SH-SY5Y (cell line): ENCODE measurements around the gene CEP290.

Source experiments
- GATA2 ChIP-seq: IDR thresholded peaks from 2 replicates; pipeline ENCODE4 v1.6.1; 2011; ENCODE audit warnings: mild to moderate bottlenecking, low read depth, low read length
- GATA3 ChIP-seq: IDR thresholded peaks from 2 replicates; pipeline ENCODE4 v1.6.1; 2011; ENCODE audit warnings: low read depth, mild to moderate bottlenecking, low read length, moderate library complexity

DNA sequence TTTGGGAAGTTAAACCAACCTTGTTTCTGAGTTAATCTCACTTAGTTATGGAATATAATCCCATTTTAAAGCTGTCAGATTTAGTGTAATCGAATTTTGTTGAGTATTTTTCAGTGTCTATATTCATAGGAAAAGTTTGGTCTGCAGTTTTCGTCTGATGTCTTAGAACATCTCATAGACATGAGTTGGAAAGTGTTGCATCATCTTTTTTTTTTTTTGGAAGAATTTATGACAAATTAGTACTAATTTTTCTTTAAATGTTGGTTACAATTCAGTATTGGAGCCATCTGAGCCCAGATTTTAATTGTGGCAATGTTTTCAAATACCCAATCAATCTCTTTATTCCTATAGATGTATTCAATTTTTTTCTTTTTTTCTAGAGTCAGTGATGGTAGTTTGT, 140.6 kb downstream of the CEP290 start:
- TF ChIP-seq GATA3: no peak
- TF ChIP-seq GATA2: no peak
